GM12878 (cell line): ENCODE results near the gene KTI12. TPM values are rescaled to one million over a fixed set of nuclear protein-coding genes. Genes with fewer than 3 reads are reported as not detected.

Source experiments
- ATAC-seq: fragments of 200-7000 bp; cut with Tn5 transposase; 3 replicates; pipeline ENCODE4 v1.9.1; 2020; ENCODE audit warnings: mild to moderate bottlenecking, moderate library complexity
- BruUV-seq: library from RNA; stranded (reverse); fragments of 400-500 nt; replicated peaks from 2 replicates; lab custom pipeline; 2021; lab: Mats Ljungman, UMichigan
- CTCF ChIA-PET: fragments of 300-600 bp; sonication (Branson Sonifier 250); formaldehyde crosslinking; extraction: SDS; loops from one replicate; lab custom pipeline; 2021; ENCODE audit warnings: inconsistent platforms; lab: Yijun Ruan, JAX
- POLR2A ChIA-PET: fragments of 350-600 bp; formaldehyde crosslinking; extraction: SDS; loops from one replicate; lab custom pipeline; 2021; ENCODE audit warnings: inconsistent platforms; lab: Charles Lee
- RAD21 ChIA-PET: fragments of 300-600 bp; sonication (Branson Sonifier 250); formaldehyde crosslinking; loops from one replicate; lab custom pipeline; 2023; ENCODE audit warnings: antibody characterized with exemption; ENCODE audit not compliant: unreplicated experiment; lab: Charles Lee
- SMC1A ChIA-PET: fragments of 300-600 bp; sonication (Branson Sonifier 250); formaldehyde crosslinking; loops from one replicate; lab custom pipeline; 2023; ENCODE audit not compliant: unreplicated experiment, uncharacterized antibody; lab: Charles Lee
- DNase-seq: peaks from one replicate; pipeline ENCODE4 v3.0.0-alpha.2; 2011; ENCODE audit warnings: low read depth, low spot score
- FAIRE-seq: peaks from 3 replicates; lab custom pipeline; 2011; peaks lifted over from hg19 to GRCh38; lab: Jason Lieb, UNC
- H2AFZ ChIP-seq: 2 replicates; pipeline ENCODE4 v1.6.0; 2011; ENCODE audit warnings: low read depth, low read length, control low read depth; ENCODE audit not compliant: control insufficient read depth
- H3K27ac ChIP-seq: 2 replicates; pipeline ENCODE4 v1.5.1; 2011; ENCODE audit warnings: control low read depth; ENCODE audit not compliant: control insufficient read depth, insufficient read depth
- H3K27me3 ChIP-seq, 2 experiments: replicated peaks in 1 of 2; 2 replicates each; pipeline versions ENCODE4 v1.6.0 to v1.6.1; 2011; ENCODE audit warnings: low read length in 1 of 2; ENCODE audit not compliant: control insufficient read depth in 2 of 2, insufficient read depth in 2 of 2
- H3K36me3 ChIP-seq, 2 experiments: 2 replicates each; pipeline ENCODE4 v1.5.1; 2011; ENCODE audit warnings: low read length in 1 of 2; ENCODE audit not compliant: control insufficient read depth in 2 of 2, insufficient read depth in 2 of 2
- H3K4me1 ChIP-seq: 2 replicates; pipeline ENCODE4 v1.6.1; 2011; ENCODE audit warnings: mild to moderate bottlenecking, low read length, moderate library complexity, mixed read lengths; ENCODE audit not compliant: control insufficient read depth, insufficient read depth
- H3K4me2 ChIP-seq: 2 replicates; pipeline ENCODE4 v1.6.0; 2011; ENCODE audit warnings: control low read depth; ENCODE audit not compliant: control insufficient read depth, insufficient read depth
- H3K4me3 ChIP-seq: fragments of 200-600 bp; sonication (generic); 2 replicates; pipeline ENCODE4 v1.5.1; 2016
- H3K79me2 ChIP-seq: 2 replicates; pipeline ENCODE4 v1.6.0; 2011; ENCODE audit warnings: low read length; ENCODE audit not compliant: control insufficient read depth, insufficient read depth
- H3K9ac ChIP-seq: 2 replicates; pipeline ENCODE4 v1.8.0; 2011; ENCODE audit warnings: low read length, control low read depth, mixed read lengths; ENCODE audit not compliant: control insufficient read depth, insufficient read depth
- H3K9me3 ChIP-seq: replicated peaks from 3 replicates; pipeline ENCODE4 v1.5.1; 2011; ENCODE audit warnings: mild to moderate bottlenecking, low read length; ENCODE audit not compliant: control insufficient read depth, insufficient read depth
- H4K20me1 ChIP-seq: 2 replicates; pipeline ENCODE4 v1.6.0; 2011; ENCODE audit not compliant: control insufficient read depth, insufficient read depth
- CBX5 ChIP-seq: sonication (generic); IDR thresholded peaks from 2 replicates; pipeline ENCODE4 v1.6.1; 2016; ENCODE audit warnings: low read depth, moderate library complexity, mild to moderate bottlenecking, inconsistent platforms
- CHD2 ChIP-seq: IDR thresholded peaks from 2 replicates; pipeline ENCODE4 v1.6.1; 2011; ENCODE audit warnings: low read depth, low read length, improper control_type of control experiment, borderline replicate concordance
- CREB1 ChIP-seq: IDR thresholded peaks from 2 replicates; pipeline ENCODE4 v1.6.1; 2012; ENCODE audit warnings: low read depth, mild to moderate bottlenecking, inconsistent platforms
- FOS ChIP-seq: IDR thresholded peaks from 3 replicates; pipeline ENCODE4 v1.6.1; 2011; ENCODE audit warnings: borderline replicate concordance; ENCODE audit not compliant: insufficient read length; ENCODE audit errors: extremely low read depth
- GABPA ChIP-seq: IDR thresholded peaks from 2 replicates; pipeline ENCODE4 v1.6.1; 2014; ENCODE audit warnings: antibody characterized with exemption, low read depth, mild to moderate bottlenecking, inconsistent platforms
- GATAD2B ChIP-seq: fragments of 450-650 bp; conservative IDR thresholded peaks from 2 replicates; pipeline ENCODE4 v1.6.1; 2017; ENCODE audit warnings: low read depth, mild to moderate bottlenecking, moderate library complexity
- MEF2B ChIP-seq: fragments of 450-650 bp; IDR thresholded peaks from 2 replicates; pipeline ENCODE4 v1.6.1; 2018; ENCODE audit warnings: mild to moderate bottlenecking, moderate library complexity; ENCODE audit not compliant: partially characterized antibody, poor library complexity, severe bottlenecking
- NR2C1 ChIP-seq: fragments of 450-650 bp; IDR thresholded peaks from 2 replicates; pipeline ENCODE4 v1.6.1; 2017; ENCODE audit warnings: antibody characterized with exemption, mild to moderate bottlenecking, moderate library complexity
- NR2C2 ChIP-seq: IDR thresholded peaks from 2 replicates; pipeline ENCODE4 v1.6.1; 2011; ENCODE audit warnings: borderline replicate concordance, low read depth; ENCODE audit not compliant: control insufficient read depth, insufficient read length
- PAX8 ChIP-seq: fragments of 450-650 bp; IDR thresholded peaks from 2 replicates; pipeline ENCODE4 v1.6.1; 2017; ENCODE audit warnings: mild to moderate bottlenecking, moderate library complexity
- POLR2A ChIP-seq: IDR thresholded peaks from 2 replicates; pipeline ENCODE4 v1.6.1; 2011; ENCODE audit warnings: low read depth, mild to moderate bottlenecking, low read length
- RB1 ChIP-seq: fragments of 450-650 bp; formaldehyde crosslinking; IDR thresholded peaks from 2 replicates; pipeline ENCODE4 v1.6.1; 2017; ENCODE audit warnings: mild to moderate bottlenecking, borderline replicate concordance
- RELA ChIP-seq: fragments of 450-650 bp; IDR thresholded peaks from 2 replicates; pipeline ENCODE4 v1.8.0; 2014; ENCODE audit warnings: borderline replicate concordance; ENCODE audit not compliant: partially characterized antibody
- SMAD1 ChIP-seq: fragments of 450-650 bp; IDR thresholded peaks from 2 replicates; pipeline ENCODE4 v1.6.1; 2018; ENCODE audit warnings: mild to moderate bottlenecking, low read depth; ENCODE audit not compliant: partially characterized antibody
- SMC3 ChIP-seq: IDR thresholded peaks from 2 replicates; pipeline ENCODE4 v1.6.1; 2011; ENCODE audit warnings: low read length, improper control_type of control experiment, borderline replicate concordance
- SPI1 ChIP-seq: IDR thresholded peaks from 2 replicates; pipeline ENCODE4 v1.6.1; 2011; ENCODE audit warnings: low read depth, mild to moderate bottlenecking, low read length, moderate library complexity, borderline replicate concordance; ENCODE audit not compliant: insufficient read depth
- TCF7 ChIP-seq: IDR thresholded peaks from 2 replicates; pipeline ENCODE4 v1.6.1; 2014; ENCODE audit warnings: antibody characterized with exemption, borderline replicate concordance
- WGBS: methylation state at CpG from one replicate; pipeline ENCODE4 v1.1.6; 2016; ENCODE audit warnings: low lambda C conversion rate; ENCODE audit not compliant: insufficient replicate concordance, insufficient coverage; ENCODE audit errors: missing lambda C conversion rate; 5-methylcytosine and 5-hydroxymethylcytosine counted together
- in situ Hi-C: fragments of 300-500 bp; cut with MboI; formaldehyde crosslinking; loops from 9 replicates; pipeline ENCODE4 v1.14.3; 2018; ENCODE audit warnings: mixed read lengths
- intact Hi-C: fragments of 100-400 bp; cut with micrococcal nuclease; formaldehyde crosslinking; loops from one replicate; pipeline ENCODE4 v1.14.2; 2022; ENCODE audit not compliant: unreplicated experiment
- polyA plus RNA-seq, 11 experiments: library from polyadenylated mRNA; depleted of rRNA in 4 of 11; unstranded in 6 of 11; stranded (reverse) in 5 of 11; fragments of >200 nt; fragmentation: Nextera tagmentation in 4 of 11; fragmentation: Illumina TruSeq in 1 of 11; extraction: Ambion mirVana in 4 of 11; extraction: Trizol in 1 of 11; gene quantifications; 1 replicate in 1 of 11; 2 replicates in 10 of 11; pipeline versions ENCODE4 v1.2.1 to v1.2.3, GENCODE V29; 2011 to 2016; ENCODE audit warnings: inconsistent platforms in 2 of 11, missing spikeins in 2 of 11, low read depth in 1 of 11
- total RNA-seq, 4 experiments: library from RNA; depleted of rRNA in 3 of 4; stranded (reverse); fragments of >200 nt in 3 of 4; fragmentation: Illumina TruSeq in 1 of 4; extraction: Trizol in 1 of 4; gene quantifications; 2 replicates each; pipeline versions ENCODE4 v1.2.1 to v1.2.3, GENCODE V29; 2013 to 2021
- TF ChIP-seq, protein P1 (sequence below): fragments of 450-650 bp; IDR thresholded peaks from 2 replicates; pipeline ENCODE4 v1.6.1; 2016; ENCODE audit warnings: mild to moderate bottlenecking

KTI12 gene
- total and polyA plus RNA-seq, 10 of the 15 experiments (the other 5 are each of a cell fraction or from before 2014, with no cell fraction given), result 2.7 to 32.4 (median 17.6) TPM

- TF ChIP-seq CHD2 (peak; percentile 16; the same call in 1 of the 2 replicates), GATAD2B (no peak; the same call in none of the 2 replicates), RB1 (peak; percentile 49; the same call in 1 of the 2 replicates), NR2C1 (peak; percentile 85), SMC3 (no peak), POLR2A (peak; percentile 98)
- TF ChIP-seq, protein P1, sequence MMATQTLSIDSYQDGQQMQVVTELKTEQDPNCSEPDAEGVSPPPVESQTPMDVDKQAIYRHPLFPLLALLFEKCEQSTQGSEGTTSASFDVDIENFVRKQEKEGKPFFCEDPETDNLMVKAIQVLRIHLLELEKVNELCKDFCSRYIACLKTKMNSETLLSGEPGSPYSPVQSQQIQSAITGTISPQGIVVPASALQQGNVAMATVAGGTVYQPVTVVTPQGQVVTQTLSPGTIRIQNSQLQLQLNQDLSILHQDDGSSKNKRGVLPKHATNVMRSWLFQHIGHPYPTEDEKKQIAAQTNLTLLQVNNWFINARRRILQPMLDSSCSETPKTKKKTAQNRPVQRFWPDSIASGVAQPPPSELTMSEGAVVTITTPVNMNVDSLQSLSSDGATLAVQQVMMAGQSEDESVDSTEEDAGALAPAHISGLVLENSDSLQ, result peak; percentile 62; the same call in 1 of the 2 replicates
Observed at GRCh38 chr1:52033190-52034049, at the start of gene KTI12 (continued).

DNA sequence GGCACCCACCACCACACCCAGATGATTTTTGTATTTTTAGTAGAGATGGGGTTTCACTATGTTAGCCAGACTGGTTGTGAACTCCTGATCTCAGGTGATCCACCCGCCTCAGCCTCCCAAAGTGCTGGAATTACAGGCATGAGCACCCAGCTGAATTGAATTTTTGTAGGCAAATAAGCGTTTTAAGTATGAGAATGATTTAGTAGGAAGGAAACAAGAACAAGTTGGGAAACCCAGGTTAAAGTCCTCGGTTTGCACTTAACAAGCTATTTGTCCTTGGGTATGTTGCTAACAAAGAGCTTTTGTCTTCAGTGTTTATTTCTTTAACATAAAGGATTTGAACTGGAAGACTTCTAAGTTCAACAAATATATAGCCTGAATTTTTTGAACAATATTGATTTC, 46.4 kb upstream of the KTI12 start:
- POLR2A ChIA-PET, result interaction anchor here (0.6 to 1.1 kb wide), 4 partner anchors 9 to 48 kb away, joined by 3 to 7 read pairs (median 4); no protein-coding TSS in a partner anchor
- DNase-seq, result no peak
- RAD21 ChIA-PET, result interaction anchor here (0.7 kb wide), 1 partner anchor 55 kb away, joined by 3 read pairs; no protein-coding TSS in a partner anchor
- CTCF ChIA-PET, result interaction anchor here (1.0 kb wide), 1 partner anchor 19 kb away, joined by 3 read pairs; no protein-coding TSS in a partner anchor
- Histone ChIP-seq H3K4me1 (no peaks in the 10 kb centered on the region), H3K4me2 (no peak overlapping the region), H4K20me1 (no peaks in the 10 kb centered on the region), H3K9me3 (no peaks in the 10 kb centered on the region), H3K79me2 (no peaks in the 10 kb centered on the region), H3K4me3 (no peak overlapping the region), H3K27ac (no peak overlapping the region), H3K9ac (no peak overlapping the region), H2AFZ (no peak overlapping the region), H3K27me3 (no peaks in the 10 kb centered on the region), H3K36me3 (peaks cover 0 to 3% of the 10 kb centered on the region in 2 experiments; a peak in 3 of 4 replicates)
- in situ Hi-C loops (no loop called here), intact Hi-C loops (no loop called here)
- FAIRE-seq, result no peak
- SMC1A ChIA-PET, result interaction anchor here (0.6 to 1.0 kb wide), 3 partner anchors 17 to 370 kb away, joined by 3 read pairs; no protein-coding TSS in a partner anchor
- no TSS peak for BruUV-seq
- no peak for ATAC-seq
- WGBS, result 99% methylated on average over 3 of the region's 3 CpGs
- TF ChIP-seq CBX5 (no peak), GABPA (no peak), FOS (no peak), TCF7 (no peak), RELA (no peak), RB1 (no peak), NR2C2 (no peak), PAX8 (no peak), MEF2B (no peak), CREB1 (no peak), SMAD1 (no peak), SPI1 (no peak)
- TF ChIP-seq, protein P1, result no peak
